HG02870 (cell line): Measurements from ENCODE around the gene GYG2.
A peak's percentile ranks its signal among the peaks of the same experiment; 100 is the strongest.

Experiments
- ATAC-seq: cut with Tn5 transposase; IDR thresholded peaks from one replicate; pipeline ENCODE4 v1.9.1; 2021; ENCODE audit warnings: mild to moderate bottlenecking, moderate library complexity; ENCODE audit not compliant: unreplicated experiment

The GYG2 gene

GRCh38 chrX:2812161-2812907, 16.4 kb upstream of the GYG2 start:
- ATAC-seq = peak; percentile 78

GRCh38 chrX:2817036-2817435, 11.7 kb upstream of the GYG2 start:
- no peak for ATAC-seq

DNA sequence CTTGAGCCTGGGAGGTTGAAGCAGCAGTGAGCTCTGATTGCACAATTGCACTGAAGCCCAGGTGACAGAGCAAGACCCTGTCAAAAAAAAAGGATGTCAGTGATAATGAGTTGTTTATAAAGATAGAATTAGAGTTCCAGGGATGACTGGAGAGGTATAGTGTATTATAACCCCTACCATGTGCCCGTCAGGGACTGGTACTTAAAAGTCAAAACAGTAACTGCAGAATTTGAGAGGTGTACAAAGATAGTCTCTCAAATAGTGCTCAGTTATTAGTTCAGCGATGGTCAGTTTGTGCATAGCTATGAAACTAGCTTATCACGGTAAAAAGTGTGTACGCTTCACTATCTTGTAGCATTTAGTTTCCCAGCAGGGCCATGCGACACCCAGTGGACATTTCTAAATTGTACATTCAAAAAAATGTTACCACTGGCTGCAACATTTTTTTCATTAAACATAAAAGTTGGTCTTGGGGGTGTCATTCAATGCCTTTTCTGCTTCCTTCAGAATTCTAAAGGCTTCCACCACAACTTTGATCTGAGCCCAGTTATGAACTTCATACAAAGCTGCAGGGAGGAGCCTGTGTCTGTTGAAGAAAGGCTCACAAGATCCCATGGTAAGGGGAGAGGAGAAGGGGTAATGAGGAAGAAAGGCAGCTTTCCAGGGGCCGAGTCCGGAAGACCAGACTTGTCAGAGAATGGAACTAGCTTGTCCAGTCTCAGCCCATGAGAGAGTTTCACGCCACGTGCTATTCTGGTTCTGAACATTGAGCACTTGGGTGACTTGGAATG, 9.2 kb upstream of the GYG2 start:
- ATAC-seq = no peak

DNA sequence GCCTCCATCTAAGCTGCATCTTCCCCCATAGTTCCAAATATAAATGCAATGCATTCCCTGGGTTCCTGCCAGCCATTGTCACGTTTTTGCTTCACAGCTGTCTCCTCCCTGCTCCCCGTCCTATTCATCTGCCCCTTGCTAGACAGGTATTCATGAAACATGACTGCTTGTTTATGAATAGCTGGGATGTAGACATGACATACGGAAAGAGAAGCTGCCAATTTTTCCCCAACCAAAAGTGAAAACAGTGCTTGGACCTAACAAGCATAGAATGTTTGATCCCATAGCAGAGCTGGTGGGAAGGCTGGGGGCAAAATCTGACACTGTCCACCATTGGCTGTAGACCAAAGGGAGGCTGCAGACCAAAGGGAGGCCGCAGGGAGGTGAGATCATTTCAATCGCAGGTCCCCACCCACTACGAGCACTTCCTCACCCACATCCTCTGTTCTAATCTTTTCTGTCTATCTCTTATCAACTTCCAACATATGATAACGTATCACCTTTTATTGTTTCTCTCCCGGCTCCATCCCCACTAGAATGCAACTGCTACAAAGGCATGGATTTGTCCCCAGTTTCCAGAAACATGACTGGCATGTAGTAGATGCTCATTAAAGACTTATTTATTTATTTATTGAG, 8.5 kb upstream of the GYG2 start:
- no peak for ATAC-seq

DNA sequence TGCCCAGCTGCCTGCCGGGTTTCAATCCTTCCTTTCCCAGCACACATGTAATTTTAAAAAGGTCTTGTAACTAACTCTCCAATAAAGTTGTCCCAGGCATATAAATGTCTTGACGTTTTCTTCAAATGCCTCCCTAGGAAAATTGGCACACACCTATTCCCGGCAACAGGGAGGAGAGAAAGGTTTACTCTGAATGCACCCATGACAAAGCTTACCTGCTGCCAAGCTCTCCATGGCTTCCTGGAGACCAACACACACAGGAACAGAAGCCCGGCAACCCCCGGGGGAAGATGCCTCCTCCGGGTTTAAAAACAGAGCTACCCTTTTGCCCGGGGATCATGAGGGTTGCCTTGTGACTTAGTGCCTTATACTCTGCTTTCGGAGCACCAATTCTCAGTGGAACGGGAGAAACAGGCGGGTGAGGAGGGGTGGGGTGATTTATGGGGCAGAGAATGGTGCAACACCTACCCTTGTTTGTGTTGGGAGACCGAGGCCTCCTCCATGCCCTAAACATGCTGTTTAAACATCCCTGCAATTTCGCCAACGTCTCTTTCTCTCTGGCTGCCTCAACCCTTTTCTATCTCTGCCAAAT, 4.8 kb upstream of the GYG2 start:
- ATAC-seq = no peak

- no peak for ATAC-seq
Observed at GRCh38 chrX:2824886-2825285, 3.8 kb upstream of the GYG2 start.

- no peak for ATAC-seq
Observed at GRCh38 chrX:2828959-2829411, 255 bp downstream of the GYG2 start.

GRCh38 chrX:2829469-2830246, 928 bp downstream of the GYG2 start:
- no peak for ATAC-seq

- no peak for ATAC-seq
Observed at GRCh38 chrX:2831471-2832228, 2.9 kb downstream of the GYG2 start.

GRCh38 chrX:2837961-2838360, 9.2 kb downstream of the GYG2 start:
- no peak for ATAC-seq

DNA sequence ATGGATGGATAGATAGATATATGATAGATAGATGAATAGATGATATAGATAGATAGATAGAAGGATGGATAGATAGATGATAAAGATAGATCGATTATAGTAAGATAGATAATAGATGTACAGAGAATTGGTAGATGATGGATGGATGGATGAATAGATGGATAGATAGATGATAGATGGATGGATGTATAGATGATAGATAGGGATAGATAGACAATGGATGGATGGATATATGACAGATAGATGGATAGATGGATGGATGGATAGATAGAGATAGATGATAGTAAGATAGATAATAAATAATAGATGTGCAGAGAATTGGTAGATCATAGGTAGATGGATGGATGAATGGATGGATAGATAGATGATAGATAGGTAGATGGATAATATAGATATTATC, 12.2 kb downstream of the GYG2 start:
- ATAC-seq = no peak

GRCh38 chrX:2841537-2841936, 12.8 kb downstream of the GYG2 start:
- no peak for ATAC-seq

DNA sequence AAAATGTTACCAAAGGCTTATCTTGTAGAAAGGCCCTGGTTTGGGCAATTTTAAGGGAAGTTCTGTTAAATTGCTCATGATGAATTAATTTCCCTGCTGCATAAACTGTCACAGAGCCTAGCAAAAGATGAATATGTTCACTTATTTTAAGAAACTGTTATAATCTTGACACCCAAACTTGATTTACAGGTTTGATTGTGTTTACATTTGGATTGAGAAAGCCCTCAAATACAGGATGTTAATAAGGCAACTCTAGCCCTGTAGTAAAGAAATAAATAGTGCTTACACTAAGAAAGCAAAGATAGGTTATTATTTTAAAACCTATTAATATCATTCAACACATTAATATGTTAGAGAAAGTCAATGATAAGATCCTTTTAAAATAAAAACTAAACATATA, 18.3 kb downstream of the GYG2 start:
- ATAC-seq = no peak

- no peak for ATAC-seq
Observed at GRCh38 chrX:2848871-2849301, 20.2 kb downstream of the GYG2 start.

GRCh38 chrX:2854918-2855317, 26.2 kb downstream of the GYG2 start:
- ATAC-seq = no peak

GRCh38 chrX:2855761-2856160, 27.0 kb downstream of the GYG2 start:
- ATAC-seq = no peak

- no peak for ATAC-seq
Observed at GRCh38 chrX:2857566-2857965, 28.8 kb downstream of the GYG2 start.

DNA sequence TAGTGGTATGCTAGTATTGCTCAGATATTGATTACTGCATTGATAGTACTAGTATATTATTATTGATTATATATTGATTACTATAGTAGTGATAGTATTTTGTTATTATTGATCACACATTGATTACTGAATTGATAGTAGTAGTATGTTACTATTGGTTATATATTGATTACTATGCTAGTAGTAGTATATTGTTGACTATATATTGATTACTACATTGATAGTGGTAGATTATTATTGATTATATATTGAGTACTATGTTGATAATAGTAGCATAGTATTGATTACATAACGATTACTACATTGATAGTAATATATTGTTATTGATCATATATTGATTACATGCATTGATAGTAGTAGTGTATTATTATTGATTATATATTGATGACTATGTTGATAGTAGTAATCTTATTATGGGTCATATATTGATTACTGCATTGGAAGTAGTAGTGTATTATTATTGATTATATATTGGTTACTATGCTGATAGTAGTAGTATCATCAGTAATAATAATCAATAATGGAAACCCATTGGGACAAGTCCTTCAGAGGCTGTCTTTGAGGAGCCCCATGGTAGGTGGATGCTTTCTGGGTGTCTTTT, 30.6 kb downstream of the GYG2 start:
- no peak for ATAC-seq

- no peak for ATAC-seq
Observed at GRCh38 chrX:2862404-2862803, 33.7 kb downstream of the GYG2 start.

DNA sequence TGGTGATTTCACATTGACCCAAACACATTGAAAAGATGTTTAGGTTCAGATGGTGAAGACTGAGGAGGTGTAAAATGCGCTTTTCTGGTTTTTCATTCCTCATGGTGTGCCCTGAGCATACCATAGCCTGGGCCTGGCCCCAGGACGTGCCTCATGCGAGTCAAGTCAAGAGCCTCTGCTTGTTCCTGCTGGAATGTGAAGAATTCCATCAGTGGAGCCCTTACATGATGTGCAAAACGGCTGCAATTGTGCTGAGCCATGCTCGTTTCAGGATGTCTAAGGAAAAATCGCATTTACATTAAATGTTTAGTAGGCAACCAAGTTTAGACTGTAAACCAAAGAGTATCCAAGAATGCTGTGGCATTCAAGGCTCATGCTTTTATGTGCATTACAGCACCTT, 34.9 kb downstream of the GYG2 start:
- ATAC-seq = no peak
